ENCODE data around the gene TMCC1.

DNA sequence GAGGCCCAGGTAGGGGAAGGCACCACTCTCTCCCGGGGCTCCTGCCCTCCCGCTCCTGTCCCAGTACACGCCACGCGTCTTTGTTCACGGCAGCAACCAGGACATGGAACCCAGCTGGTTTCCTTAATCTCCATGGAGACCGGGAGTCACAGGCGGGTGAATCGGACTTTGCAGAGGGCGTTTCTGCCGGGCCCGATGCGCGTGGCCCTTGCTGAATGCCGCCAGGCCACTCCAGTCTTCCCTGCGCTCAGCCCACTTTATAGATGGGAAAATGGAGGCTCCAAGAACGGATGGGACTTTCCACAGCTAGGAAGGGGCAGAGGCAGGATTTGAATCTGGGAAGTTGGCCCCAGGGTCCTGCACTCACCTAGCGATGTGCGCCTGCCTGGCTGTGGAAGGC, 294.4 kb downstream of the TMCC1 start:
- TF ChIP-seq FOXJ3 (CRISPR knock-in tag; IDR thresholded peaks at IDR 0.05), result no peak
- TF ChIP-seq, protein P1, sequence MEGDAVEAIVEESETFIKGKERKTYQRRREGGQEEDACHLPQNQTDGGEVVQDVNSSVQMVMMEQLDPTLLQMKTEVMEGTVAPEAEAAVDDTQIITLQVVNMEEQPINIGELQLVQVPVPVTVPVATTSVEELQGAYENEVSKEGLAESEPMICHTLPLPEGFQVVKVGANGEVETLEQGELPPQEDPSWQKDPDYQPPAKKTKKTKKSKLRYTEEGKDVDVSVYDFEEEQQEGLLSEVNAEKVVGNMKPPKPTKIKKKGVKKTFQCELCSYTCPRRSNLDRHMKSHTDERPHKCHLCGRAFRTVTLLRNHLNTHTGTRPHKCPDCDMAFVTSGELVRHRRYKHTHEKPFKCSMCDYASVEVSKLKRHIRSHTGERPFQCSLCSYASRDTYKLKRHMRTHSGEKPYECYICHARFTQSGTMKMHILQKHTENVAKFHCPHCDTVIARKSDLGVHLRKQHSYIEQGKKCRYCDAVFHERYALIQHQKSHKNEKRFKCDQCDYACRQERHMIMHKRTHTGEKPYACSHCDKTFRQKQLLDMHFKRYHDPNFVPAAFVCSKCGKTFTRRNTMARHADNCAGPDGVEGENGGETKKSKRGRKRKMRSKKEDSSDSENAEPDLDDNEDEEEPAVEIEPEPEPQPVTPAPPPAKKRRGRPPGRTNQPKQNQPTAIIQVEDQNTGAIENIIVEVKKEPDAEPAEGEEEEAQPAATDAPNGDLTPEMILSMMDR (IDR thresholded peaks at IDR 0.05), result no peak
- no peak for TF ChIP-seq TCF12 (IDR thresholded peaks at IDR 0.05)
- no peak for TF ChIP-seq FOXM1 (IDR thresholded peaks at IDR 0.05; ENCODE audit: low read depth)
- no peak for TF ChIP-seq NRF1 (IDR thresholded peaks at IDR 0.05; ENCODE audit: low read depth, low read length)
- TF ChIP-seq, protein P2, sequence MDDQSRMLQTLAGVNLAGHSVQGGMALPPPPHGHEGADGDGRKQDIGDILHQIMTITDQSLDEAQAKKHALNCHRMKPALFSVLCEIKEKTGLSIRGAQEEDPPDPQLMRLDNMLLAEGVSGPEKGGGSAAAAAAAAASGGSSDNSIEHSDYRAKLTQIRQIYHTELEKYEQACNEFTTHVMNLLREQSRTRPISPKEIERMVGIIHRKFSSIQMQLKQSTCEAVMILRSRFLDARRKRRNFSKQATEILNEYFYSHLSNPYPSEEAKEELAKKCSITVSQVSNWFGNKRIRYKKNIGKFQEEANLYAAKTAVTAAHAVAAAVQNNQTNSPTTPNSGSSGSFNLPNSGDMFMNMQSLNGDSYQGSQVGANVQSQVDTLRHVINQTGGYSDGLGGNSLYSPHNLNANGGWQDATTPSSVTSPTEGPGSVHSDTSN (IDR thresholded peaks at IDR 0.05), result no peak
- no peak for TF ChIP-seq TAF1 (IDR thresholded peaks at IDR 0.05; ENCODE audit: borderline replicate concordance, low read depth, low read length)
- no peak for TF ChIP-seq RCOR1 (IDR thresholded peaks at IDR 0.05; ENCODE audit: low read length)
- no peak for TF ChIP-seq POLR2AphosphoS5 (IDR thresholded peaks at IDR 0.05; ENCODE audit: low read depth, low read length)
- TF ChIP-seq SIN3A (IDR thresholded peaks at IDR 0.05; ENCODE audit: borderline replicate concordance, low read depth, low read length), result no peak
- TF ChIP-seq, protein P3, sequence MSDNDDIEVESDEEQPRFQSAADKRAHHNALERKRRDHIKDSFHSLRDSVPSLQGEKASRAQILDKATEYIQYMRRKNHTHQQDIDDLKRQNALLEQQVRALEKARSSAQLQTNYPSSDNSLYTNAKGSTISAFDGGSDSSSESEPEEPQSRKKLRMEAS (IDR thresholded peaks at IDR 0.05; ENCODE audit: low read depth), result no peak
- TF ChIP-seq RAD21 (IDR thresholded peaks at IDR 0.05; ENCODE audit: low read length), result no peak
- TF ChIP-seq EZH2phosphoT487 (IDR thresholded peaks at IDR 0.05; ENCODE audit: borderline replicate concordance, low read depth), result no peak
- no peak for TF ChIP-seq ELF1 (IDR thresholded peaks at IDR 0.05)
